Stimulated activated CD8-positive, alpha-beta memory T cell treated with anti-CD3 and anti-CD28 coated beads, Interleukin-15, amount 100 ng/mL, for 24 hours (primary cell): Measurements from ENCODE around the gene PPARA.
"Not testable (repeated sequence)": the region's sequence is repeated elsewhere in the genome, so short reads cannot be mapped to it uniquely, and the experiment has no call there.

Experiments used
- DNase-seq: peaks from one replicate; pipeline ENCODE4 v3.0.0-alpha.2; 2020; ENCODE audit warnings: low read depth

The PPARA gene

DNA sequence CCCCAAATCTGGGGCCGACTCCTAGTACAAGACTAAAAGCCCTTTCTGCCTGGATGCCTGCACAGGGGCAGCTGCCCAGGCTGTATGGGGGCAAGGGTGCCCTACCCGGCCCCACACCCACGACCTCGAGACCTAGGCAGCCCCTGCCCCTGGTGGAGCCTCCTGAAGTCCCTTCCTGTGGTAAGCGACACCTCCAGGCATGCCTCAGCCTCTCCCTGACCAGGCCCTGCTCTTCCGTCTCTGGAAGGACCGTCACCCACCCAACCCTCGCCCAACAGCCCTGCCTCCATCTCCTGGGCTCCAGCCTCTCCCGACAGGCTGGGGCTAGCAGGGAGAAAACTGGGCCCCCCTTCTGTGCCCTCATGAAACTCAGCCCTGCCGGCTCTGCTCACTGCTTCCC lies 22.8 kb upstream of the PPARA start:
- DNase-seq = no peak

DNA sequence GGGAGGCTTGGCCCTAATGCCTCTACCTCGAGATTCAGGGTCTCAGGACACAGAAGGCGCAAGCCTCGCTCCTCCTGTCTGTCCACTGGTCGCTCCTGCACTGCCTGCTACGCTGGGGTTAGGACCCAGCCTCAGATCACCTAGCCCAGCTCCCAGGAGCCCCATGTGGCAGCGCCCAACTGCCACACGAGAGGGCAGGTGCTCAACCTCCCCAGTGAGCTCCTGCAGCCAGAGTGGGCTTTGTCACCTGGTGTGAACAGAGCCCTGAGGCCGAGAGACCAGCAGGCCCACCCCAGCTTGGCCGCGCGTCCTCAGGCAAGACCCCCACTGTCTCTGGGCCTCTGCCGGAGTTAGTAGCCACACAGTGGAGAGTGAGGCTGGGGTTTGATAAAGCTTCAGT lies 21.7 kb upstream of the PPARA start:
- DNase-seq = no peak

DNA sequence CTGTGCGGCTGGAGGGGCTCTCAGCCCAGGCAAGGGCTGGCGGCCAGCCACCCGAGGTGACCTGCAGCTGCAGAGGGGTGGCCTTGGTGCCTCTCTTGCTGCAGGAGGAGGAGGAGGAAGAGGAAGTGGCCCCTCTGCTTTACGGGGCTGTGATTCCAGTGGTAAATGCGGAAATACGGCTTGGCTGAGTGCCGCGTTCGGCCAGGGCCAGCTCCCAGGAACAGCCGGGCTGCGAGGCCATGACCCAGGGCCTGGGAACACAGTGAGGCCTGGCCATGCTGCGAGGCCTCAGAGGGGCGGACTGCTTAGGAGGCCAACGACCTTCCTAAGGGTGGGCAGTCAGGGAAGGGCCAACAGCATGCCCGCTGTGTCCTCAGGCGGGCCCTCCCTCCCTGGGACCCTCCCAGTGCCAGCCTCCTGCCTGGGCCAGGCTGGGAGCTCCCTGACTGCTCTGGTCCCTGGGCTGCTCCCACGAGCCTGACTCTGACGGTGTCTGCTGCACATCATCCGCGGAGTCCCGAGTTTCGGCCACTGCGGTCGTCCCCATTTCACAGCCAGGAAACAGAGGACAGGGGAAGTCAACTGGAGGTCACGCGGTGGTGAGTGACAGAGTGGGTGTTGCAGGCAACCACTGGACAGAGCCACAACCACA lies 20.8 kb upstream of the PPARA start:
- no peak for DNase-seq

DNA sequence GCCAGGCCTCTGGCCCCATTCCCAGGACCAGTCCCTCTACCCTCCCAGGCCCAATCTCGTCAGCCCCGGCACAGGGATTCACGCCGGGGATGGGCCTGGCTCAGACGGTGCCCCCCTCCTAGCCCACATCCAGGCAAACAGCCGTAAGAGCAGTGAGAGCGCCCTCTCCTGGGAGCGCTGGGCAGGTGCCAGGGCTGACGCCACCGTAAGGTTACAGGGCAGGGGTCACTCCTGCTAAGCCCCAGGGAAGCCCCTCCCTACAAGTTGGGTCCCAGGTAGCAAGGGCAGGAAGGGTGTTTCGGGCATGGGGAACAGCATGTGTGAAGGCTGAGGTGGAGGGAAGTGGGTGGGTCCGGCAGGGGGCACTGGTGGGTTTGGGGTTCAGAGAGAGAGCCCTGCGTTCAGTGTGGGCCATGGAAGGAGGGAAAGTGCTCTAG lies 19.2 kb upstream of the PPARA start:
- no peak for DNase-seq

DNA sequence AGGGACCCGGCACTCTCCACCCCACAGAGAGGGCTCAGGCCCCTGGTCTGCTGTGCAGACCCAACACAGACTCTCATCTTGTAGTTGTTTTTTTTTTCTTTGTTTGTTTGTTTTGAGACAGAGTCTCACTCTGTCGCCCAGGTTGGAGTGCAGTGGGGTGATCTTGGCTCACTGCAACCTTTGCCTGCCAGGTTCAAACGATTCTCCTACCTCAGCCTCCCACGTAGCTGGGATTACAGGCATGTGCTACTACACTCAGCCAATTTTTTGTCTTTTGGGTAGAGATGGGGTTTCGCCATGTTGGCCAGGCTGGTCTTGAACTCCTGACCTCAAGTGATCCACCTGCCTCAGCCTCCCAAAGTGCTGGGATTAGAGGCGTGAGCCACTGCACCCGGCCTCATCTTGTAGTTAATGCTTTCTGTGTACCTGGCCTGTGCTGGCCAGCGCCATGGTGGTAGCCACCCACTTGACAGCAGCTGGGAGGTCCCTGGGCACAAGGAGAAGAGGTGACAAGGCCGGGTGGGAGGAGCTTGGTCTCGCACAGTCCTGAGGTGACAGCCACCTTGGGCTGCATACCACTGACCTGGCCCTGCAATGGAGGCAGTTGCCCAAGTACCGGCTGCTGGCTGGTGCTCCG lies 18.0 kb upstream of the PPARA start:
- DNase-seq = not testable (repeated sequence)

DNA sequence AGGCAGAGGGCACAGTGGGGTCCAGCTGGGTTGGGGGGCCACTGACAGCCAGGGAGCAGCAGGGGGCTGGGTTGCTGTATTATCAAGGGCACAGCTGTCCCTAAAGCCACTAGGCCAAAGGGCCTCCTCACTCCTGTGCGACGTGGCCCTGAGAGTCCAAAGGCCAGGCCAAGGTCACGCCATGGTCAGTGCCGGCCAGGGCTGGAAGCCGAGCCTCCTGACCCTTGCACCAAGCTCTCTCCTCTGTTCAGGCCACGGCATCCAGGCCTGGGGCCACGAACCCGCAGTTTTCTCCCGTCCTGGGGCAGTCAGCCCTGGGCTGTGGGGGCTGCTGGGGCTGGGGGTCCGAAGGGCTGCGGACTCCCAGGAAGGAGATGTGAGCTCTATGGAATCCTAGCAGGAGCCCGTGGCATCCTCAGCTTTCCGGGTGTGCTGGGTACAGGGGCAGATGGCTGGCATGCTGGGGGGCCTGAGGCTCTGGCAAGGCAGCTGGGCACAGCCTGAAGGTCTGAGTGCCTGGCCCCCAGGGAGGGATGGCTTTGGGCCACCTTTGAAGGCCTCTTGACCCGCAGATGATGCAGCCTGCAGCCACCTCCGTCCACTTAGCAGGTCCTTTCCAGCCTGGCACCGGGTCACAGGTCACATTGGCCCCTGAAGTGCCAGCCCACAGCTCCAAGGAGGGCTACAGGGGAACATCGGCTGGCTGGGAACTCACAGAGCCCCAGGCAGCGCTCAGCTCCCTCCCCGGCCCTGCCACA lies 17.3 kb upstream of the PPARA start:
- no peak for DNase-seq

DNA sequence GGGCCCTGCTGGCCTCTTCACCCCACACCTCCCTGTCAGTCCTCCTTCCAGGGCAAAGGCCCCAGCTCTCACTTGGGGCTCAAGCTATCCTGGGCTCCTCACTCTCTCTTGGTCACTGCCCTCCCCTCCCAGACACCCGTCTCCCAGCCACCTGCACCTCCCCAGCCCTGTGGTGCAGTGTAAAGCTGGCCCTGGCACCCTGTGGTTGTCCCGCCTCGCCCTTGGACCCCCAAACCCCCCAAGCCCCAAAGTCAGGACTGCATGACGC lies 16.8 kb upstream of the PPARA start:
- DNase-seq = no peak

DNA sequence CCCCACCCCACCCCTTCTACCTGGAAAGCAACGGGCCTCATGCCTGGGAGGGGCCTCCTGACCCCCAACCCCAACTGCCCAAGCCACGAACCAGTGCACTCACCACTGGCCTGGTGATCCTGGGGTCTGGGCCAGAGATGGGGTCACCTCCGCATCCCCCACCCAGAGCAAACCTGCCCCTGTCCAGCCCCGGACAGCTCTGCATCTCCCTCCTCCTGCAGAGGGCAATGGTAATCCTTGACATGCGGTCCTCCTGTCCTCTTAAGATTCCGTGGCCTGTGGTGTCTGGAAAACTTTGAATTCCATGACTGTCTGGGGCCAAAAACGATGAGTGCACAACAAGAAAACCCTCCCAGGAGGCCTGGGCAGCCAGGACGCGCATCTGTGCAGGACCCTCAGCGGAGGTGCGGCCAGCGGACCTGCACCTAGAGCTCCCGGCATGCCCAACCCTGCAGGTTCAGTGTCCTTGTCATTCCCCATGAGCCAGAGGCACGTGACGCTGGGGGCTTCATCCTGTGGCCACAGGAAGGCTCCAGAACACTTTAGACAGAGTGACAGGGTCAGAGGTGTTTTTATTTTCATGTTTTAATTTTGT lies 16.1 kb upstream of the PPARA start:
- no peak for DNase-seq

DNA sequence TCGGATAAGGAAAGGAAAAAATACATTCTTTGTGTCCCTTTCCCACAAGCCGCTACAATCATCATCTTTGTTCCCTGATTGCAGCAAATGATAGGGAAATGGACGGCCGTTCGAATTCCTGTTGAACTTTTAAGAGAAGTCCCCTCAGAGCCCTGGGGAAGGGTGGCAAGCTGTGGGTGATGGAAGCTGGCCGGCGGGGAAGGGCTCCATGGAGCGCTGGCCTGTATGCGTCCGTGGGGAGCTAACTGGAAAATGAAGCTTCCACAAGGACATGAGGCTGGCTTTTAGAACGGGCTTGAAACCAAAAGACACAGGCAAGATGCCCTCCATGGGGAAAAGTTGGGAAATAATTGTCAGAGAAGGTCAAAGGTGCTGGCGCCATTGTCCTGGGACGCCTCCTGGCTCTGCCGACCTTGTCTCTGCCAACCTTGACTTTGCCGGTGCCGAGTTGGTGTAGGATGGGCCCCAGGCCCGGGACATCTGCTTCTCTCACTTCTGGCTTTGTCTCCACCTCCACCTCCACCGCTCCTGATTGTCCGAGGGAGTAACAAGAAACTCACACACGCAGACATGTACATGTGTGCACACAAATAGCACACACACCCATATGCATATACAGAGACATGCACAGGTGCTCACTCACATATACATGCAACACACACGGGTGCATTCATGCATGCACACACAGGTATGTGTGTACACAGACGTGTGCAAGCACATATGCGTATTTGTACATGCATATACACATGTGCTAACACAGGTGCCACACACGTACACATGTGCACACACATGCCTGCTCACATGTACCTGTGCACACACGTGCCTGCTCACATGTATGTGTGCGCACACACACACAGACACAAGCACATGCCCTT lies 14.5 kb upstream of the PPARA start:
- no peak for DNase-seq

DNA sequence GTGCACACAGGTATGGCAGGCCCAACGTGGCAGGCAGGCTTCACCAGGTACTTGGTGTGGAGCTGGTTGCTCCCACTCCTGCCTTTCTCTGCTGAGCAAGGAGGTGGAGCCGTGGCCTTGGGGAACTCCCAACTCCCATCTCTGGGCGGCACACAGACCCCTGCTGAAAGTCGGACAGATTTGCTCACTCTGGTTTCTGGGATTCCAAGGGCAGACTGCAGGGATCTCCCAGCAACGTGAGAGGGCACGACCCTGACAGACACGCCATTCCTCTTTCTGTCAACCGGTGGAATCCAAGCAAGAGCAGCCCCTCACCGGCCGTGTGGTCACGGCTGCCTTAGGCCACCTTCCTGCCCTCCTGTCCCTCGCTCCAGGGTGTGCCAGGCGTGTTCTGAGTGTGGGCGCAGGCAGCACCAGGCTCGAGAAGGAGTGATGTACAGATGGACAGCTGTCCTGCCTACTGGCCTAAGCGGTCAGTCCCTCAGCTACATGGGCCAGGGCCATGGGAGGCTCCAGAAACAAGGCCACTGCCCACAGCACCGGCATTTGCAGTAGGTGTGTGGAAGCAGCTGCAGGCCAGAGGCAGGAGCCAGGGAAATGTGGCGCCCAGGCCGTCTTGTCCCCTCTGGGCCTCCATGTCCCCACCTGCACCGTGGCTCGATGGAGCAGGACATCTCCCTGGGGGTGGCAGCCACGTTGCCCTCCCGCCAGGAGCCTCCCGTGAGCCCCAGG lies 13.7 kb upstream of the PPARA start:
- no peak for DNase-seq

DNA sequence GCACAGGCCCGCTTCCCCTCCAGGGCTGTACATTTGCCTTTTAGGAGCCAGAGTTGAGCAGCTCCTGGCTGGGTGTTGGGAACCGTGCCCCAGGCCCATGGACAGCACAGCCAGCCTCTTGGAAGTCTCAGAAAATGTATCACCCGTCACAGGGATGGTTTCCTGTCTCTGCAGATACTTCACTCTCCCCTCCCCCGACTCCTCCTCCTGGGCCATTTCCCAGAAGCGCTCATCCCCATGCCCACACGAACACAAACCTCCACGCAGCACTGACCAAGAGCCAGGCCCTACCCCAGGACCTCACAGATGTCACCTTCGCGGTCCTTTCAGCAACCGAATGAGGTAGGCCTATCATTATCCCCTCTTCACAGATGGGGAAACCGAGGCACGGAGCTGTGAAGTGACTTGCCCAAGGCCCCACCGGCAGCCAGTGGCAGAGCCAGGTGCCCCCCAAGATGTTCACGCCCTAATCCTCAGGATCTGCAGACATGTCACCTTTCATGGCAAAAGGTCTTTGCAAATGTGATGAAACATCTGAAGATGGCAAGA lies 13.0 kb upstream of the PPARA start:
- DNase-seq = no peak

DNA sequence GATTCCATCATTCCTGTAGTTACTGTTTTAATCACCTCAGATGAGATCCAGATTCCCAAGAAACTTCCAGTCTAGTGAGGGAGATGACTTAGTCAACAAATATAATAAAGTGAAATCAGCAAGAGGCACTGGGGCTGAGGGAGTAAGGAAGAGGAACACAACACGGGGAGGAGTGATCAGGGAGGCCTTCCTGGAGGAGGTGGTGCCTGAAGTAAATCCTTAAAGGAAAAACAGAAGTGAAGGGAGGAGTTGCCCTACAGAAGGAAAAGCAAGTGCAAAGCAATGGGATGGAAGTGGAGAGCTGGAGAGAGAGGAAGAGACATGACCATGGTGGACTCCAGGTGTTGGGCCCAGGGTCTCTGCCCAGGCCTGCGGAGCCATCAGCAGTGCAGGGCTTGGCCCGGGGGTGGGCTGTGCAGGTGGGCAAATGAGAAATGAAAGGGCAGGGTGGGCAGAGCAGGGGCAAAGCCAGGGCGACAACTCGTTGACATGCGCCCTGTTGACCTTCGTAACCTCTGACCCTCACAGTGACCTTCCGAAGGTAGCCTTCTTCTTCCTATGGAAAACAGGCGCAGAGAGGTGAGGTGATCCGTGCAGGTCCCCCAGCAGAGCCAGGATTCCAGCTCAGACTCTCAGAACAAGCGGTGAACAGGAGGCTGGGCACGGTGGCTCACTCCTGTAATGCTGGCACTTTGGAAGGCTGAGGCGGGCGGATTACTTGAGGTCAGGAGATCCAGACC lies 12.1 kb upstream of the PPARA start:
- DNase-seq = no peak

DNA sequence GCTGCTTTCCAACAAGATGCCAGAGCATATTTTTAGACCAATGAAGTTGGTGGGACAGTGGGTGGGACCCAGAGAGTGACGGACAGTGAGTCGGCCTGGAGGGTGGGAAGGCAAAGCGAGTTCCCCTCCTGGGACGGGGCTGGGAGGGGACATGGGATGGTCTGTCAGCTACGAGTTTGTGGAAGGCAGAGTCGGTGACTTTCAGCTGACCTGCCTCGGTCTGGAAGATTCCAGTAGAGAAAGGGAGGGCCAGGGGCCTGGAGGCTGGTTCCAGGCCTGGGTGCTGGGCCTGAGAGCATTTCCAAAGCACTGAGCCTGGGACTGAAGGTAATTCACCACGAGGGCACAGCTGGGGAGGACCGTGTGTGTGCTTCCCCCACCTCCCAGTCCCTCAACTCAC lies 10.9 kb upstream of the PPARA start:
- DNase-seq = not testable (repeated sequence)

DNA sequence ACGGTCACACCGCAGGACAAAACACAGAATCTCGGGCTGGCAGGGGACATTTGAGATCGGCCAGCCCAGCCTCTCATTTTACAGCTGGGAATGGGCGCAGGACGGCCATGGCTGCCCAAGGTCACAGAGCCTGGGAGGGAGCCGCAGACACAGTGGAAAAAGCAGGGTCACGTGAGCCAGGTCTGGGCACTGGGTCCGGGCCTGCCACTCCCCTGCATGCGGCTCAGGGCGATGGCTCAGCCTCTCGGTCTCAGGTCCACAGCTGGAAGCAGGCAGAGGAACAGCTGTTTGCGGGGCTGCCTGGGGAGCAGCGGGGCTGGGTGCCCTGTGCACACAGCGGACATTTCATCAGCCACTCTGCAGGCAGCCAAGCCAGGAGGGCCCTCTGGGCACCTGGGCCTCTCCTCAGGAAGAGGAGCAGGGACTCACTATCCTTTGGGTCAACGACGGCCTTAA lies 10.4 kb upstream of the PPARA start:
- DNase-seq = no peak

DNA sequence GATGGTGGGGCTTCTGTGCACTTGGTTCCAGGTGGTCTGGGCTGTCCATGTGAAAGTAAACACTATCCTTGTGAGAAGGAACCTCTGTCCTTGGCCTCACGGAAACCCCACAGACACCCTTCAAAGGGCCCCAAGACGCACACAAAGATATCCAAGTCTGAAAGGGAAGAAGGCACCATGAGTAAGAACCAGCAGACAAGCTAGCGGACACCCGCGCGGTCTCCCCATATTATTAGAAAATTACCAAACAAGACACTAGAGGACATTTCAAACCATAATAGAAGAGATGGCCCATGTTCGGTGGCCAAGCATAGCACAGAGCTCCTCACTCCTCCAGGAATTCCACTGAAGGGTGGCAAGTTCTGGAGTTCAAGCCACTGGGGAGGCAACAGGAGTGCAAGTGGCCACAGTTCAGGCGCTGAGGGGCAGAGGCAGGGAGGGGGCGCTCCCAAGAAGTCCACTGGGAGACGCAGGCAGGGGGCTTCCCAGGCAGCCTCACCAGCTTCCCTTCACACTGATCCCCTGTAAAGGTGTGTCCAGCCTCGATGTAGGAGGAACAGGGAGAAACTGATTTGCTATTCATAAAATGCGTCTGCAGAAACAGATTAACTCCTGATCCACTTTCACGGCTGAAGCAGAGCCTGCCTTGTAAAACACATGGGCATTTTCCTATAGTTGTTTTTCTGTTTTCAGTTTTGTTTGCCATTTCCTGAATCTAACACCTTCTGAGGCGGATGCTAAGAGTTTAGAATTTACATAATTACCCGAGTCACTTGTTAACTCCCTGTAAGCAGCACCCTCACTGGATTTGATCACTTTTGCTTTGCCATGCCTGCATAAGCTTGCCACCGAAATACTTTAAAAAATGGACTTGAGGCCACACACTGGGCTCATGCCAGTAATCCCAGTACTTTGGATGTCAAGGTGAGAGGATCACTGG lies 9.1 kb upstream of the PPARA start:
- DNase-seq = no peak

DNA sequence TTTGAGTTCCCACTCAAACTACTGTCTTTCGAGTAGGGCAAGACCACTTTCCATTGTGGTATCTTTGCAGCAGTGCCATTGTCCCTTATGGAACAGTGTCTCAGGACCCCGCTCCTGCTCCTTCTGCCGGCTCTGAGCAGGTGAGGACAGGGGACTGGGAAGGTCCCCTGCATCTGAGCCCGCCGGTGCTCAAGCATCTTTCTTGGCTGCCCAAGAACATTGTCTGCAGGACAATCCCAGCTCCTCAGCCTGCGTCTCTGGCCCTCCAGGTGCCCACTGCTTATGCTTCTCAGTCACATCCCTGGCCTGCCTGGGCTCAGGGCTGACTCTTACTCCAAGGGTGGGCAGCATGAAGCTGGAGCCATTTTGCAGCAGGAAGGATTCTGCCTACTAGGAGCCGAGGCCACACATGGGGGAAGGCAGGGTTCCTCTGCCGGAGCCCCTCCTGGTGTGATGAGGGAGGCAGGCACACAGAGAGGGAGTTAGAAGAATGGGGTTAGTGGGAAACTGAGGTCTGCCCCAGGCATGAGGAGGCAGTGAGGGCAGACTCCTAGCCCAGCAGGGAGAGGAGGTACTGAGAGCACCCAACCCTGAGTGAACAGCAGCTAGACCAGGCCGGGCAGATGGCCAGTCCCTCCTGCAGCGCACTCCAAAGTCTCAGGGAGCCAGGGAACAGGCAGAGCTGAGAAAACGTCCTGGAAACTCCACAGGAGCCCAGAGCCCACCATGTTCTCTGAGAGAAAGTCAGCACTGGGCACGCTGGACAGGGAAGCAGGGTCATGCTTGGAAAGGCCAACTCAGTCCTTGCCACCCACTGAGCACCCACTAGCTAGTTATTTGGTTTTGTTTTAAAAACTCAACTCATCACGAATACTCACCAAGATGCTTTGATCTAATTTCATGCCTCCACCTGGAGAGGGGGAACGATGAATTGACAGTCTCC lies 7.5 kb upstream of the PPARA start:
- no peak for DNase-seq

DNA sequence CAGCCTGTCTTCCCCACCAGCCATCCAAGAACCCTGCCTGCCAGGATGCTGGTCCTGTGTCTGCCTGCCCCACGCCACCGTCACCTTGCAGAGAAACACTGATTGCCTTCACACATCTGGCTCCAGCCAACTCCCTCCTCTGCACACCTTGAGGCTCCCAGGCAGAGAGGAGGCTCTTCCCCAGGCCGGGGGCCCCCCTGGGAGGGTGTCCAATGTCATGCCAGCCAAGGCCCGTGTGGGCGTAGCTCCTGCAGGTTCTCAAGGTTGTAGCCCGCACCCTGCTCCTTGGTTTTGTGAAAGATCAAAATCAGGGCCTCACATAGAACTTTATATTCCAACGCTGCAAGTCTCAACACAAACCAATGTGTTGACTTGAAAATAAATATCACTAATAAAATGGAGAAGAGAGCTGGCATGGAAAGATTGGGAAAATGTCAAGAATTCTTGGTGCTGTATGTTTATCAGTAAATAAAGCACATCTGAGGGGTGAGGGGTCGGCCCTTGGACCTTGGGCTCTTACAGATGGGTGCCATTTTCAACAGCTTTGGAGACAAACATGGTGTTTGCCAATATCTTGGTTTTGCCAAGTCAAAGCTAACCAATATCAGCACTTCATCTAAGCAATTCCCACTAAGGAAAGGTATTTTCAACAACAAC lies 6.7 kb upstream of the PPARA start:
- no peak for DNase-seq
